Liver (tissue), 3 donors: ENCODE measurements around the gene VSX2.

Source experiments
- ATF3 ChIP-seq: IDR thresholded peaks from 2 replicates; pipeline ENCODE4 v1.6.1; 2016; ENCODE audit warnings: antibody characterized with exemption
- CTCF ChIP-seq: fragments of 150-350 bp; IDR thresholded peaks from 2 replicates; pipeline ENCODE4 v1.5.1; 2017; ENCODE audit warnings: improper control_type of control experiment, low read depth, low read length; ENCODE audit not compliant: missing input control
- GABPA ChIP-seq, 2 donors: IDR thresholded peaks in 1 of 2; conservative IDR thresholded peaks in 1 of 2; 2 replicates each; pipeline ENCODE4 v1.6.1; 2016; ENCODE audit warnings: antibody characterized with exemption in 2 of 2, mild to moderate bottlenecking in 1 of 2, moderate library complexity in 1 of 2
- RAD21 ChIP-seq, 2 donors: IDR thresholded peaks; 2 replicates each; pipeline ENCODE4 v1.6.1; 2016; ENCODE audit warnings: antibody characterized with exemption in 2 of 2, mild to moderate bottlenecking in 2 of 2
- TAF1 ChIP-seq: conservative IDR thresholded peaks from 2 replicates; pipeline ENCODE4 v1.6.1; 2016; ENCODE audit warnings: antibody characterized with exemption, mild to moderate bottlenecking
- YY1 ChIP-seq: IDR thresholded peaks from 2 replicates; pipeline ENCODE4 v1.6.1; 2016; ENCODE audit warnings: antibody characterized with exemption, mild to moderate bottlenecking
- ZBTB33 ChIP-seq: IDR thresholded peaks from 2 replicates; pipeline ENCODE4 v1.6.1; 2016; ENCODE audit warnings: antibody characterized with exemption
- donor health status: healthy.
- donor health status: healthy.

- TF ChIP-seq CTCF (no peak), YY1 (no peak), TAF1 (no peak), GABPA (IDR thresholded peaks at IDR 0.05 in 1 of 2, conservative IDR thresholded peaks at IDR 0.05 in 1 of 2) (no peak), ATF3 (no peak), ZBTB33 (no peak), RAD21 (IDR thresholded peaks at IDR 0.05) (no peak)
Measured at GRCh38 chr14:74308695-74309094, 69.4 kb downstream of the VSX2 start.
